HFF-Myc (cell line): ENCODE measurements around the gene SPNS1.

Experiments used
- DNase-seq: peaks from one replicate; pipeline ENCODE4 v3.0.0-alpha.2; 2011; ENCODE audit warnings: low read depth; ENCODE audit errors: extremely low read depth
- H3K4me3 ChIP-seq: replicated peaks from 2 replicates; pipeline ENCODE4 v1.5.1; 2011; ENCODE audit warnings: low read depth, mild to moderate bottlenecking, control low read depth, low read length
- TF ChIP-seq, protein P1 (sequence below): IDR thresholded peaks from 2 replicates; pipeline ENCODE4 v1.5.1; 2012; ENCODE audit warnings: mild to moderate bottlenecking, low read depth, low read length, control low read depth; ENCODE audit errors: missing control alignments

SPNS1 gene

DNA sequence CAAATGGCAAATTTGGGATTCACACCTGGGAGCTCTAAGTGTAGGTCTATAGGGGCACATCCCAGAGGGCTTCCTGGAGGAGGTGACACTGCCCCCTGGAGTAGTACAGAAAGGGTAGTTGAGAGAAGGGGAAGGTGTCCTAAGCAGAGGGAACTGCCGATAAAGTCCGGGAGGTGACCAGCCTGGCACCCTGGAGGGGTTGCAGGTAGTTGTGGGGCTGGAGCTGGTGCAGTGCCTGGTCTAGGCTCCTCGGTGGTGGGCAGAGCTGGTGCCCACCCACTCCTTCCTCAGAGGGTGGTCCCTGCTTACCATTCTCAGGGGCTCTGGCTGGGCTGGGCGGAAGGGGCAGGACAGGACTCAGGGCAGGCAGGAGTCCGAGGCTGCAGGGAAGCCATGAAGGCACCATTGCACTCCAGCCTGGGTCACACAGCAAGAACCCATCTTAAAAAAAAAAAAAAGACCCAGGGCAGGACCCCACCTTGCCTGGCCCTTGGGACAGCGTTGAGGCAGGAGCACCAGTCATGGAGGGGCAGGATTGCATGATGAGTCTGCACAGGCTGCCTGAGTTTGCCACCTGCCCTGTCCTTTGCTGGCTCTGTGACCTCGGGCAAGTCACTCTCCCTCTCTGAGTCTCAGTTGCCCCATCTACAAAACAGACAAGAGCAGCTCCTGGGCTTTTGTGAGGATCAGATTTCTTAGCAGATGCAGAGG, 54.0 kb downstream of the SPNS1 start:
- H3K4me3 ChIP-seq = no peak overlapping the region
- TF ChIP-seq, protein P1, sequence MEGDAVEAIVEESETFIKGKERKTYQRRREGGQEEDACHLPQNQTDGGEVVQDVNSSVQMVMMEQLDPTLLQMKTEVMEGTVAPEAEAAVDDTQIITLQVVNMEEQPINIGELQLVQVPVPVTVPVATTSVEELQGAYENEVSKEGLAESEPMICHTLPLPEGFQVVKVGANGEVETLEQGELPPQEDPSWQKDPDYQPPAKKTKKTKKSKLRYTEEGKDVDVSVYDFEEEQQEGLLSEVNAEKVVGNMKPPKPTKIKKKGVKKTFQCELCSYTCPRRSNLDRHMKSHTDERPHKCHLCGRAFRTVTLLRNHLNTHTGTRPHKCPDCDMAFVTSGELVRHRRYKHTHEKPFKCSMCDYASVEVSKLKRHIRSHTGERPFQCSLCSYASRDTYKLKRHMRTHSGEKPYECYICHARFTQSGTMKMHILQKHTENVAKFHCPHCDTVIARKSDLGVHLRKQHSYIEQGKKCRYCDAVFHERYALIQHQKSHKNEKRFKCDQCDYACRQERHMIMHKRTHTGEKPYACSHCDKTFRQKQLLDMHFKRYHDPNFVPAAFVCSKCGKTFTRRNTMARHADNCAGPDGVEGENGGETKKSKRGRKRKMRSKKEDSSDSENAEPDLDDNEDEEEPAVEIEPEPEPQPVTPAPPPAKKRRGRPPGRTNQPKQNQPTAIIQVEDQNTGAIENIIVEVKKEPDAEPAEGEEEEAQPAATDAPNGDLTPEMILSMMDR = no peak
- peak; percentile 44 for DNase-seq

GRCh38 chr16:29029168-29029994, 54.8 kb downstream of the SPNS1 start:
- no peak overlapping the region for H3K4me3 ChIP-seq
- TF ChIP-seq, protein P1 = no peak
- DNase-seq = peak; percentile 77

DNA sequence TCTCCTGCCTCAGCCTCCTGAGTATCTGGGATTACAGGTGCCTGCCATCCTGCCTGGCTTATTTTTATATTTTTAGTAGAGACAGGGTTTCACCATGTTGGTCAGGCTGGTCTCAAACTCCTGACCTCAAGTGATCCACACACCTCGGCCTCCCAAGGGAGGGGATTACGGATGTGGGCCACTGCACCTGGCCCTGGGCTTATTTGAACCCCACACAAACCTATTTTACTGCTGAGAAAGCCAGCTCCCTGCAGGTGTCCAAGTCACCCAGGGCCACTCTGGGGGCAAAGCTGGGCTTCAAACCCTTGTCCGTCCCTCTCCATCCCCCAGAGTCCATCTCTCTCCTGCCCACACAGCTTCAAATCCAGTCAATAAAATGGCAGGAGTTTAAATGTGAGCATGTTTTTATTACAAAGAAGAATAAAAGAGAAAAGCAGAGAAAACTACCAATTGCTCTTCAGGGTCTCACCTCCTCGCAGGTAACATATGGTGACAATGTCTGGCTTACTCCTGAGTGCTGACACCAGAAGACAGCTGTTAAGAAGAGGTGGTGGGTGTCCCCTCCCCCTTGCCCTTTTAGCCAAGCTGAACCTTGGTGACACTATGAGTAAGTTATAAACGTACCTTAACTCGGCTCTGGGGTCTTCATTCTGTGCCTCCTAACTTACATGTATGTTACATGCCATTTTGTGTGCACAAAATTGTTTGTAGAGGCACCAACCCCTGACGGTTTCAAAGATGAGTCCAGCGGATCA, 55.7 kb downstream of the SPNS1 start:
- H3K4me3 ChIP-seq = no peak overlapping the region
- TF ChIP-seq, protein P1 = no peak
- DNase-seq = no peak
